K562 (cell line): ENCODE measurements around the gene TMEM53.

Source experiments
- FOXP1 ChIP-seq: sonication (generic); formaldehyde crosslinking; IDR thresholded peaks from 2 replicates; pipeline ENCODE4 v1.8.0; 2022; ENCODE audit warnings: mild to moderate bottlenecking, missing genetic modification reagents
- PTBP1 ChIP-seq: fragments of 200-400 bp; formaldehyde crosslinking; IDR thresholded peaks from 2 replicates; pipeline ENCODE4 v1.6.1; 2017; ENCODE audit warnings: low read depth, low read length
- TSHZ1 ChIP-seq: fragments of 250-450 bp; sonication (Bioruptor Pico); IDR thresholded peaks from 2 replicates; pipeline ENCODE4 v1.4.0; 2020; ENCODE audit warnings: mild to moderate bottlenecking, moderate library complexity
- YY1 ChIP-seq, 3 experiments: IDR thresholded peaks; 2 replicates each; pipeline ENCODE4 v1.6.1; 2011; ENCODE audit warnings: low read length in 2 of 3, mild to moderate bottlenecking in 2 of 3, moderate library complexity in 2 of 3, borderline replicate concordance in 1 of 3, control low read depth in 1 of 3, low read depth in 1 of 3; ENCODE audit not compliant: insufficient read depth in 3 of 3, insufficient replicate concordance in 2 of 3, control insufficient read depth in 1 of 3, insufficient read length in 1 of 3; ENCODE audit errors: extremely low read depth in 1 of 3

GRCh38 chr1:44630116-44630515 is 44.2 kb downstream of the TMEM53 start:
- TF ChIP-seq PTBP1 (no peak), FOXP1 (CRISPR knock-in tag) (no peak), YY1 (IDR thresholded peaks at IDR 0.05; ENCODE audit: borderline replicate concordance in 1 of 3, control insufficient read depth in 1 of 3, extremely low read depth in 1 of 3, insufficient read depth in 3 of 3, insufficient read length in 1 of 3, insufficient replicate concordance in 2 of 3, low read depth in 1 of 3, low read length in 2 of 3) (no peak), TSHZ1 (CRISPR knock-in tag) (no peak)
